Dermis microvascular lymphatic vessel endothelial cell (primary cell): ENCODE results near the gene EPM2AIP1. TPM values are rescaled to one million over a fixed set of nuclear protein-coding genes. Genes with fewer than 3 reads are reported as not detected.
"Not testable (repeated sequence)": the region's sequence is repeated elsewhere in the genome, so short reads cannot be mapped to it uniquely, and the experiment has no call there.

Source experiments
- DNase-seq, 2 donors: peaks; one replicate each; pipeline versions ENCODE4 v3.0.0 to v3.0.0-alpha.2; 2010; ENCODE audit warnings: low read depth in 2 of 2
- total RNA-seq: library from RNA; depleted of rRNA; stranded (reverse); fragments of >200 nt; gene quantifications from 2 replicates; pipeline ENCODE4 v1.2.1, GENCODE V29; 2014

The EPM2AIP1 gene
- total RNA-seq, result 9.6 and 10.6 TPM in 2 replicates

DNA sequence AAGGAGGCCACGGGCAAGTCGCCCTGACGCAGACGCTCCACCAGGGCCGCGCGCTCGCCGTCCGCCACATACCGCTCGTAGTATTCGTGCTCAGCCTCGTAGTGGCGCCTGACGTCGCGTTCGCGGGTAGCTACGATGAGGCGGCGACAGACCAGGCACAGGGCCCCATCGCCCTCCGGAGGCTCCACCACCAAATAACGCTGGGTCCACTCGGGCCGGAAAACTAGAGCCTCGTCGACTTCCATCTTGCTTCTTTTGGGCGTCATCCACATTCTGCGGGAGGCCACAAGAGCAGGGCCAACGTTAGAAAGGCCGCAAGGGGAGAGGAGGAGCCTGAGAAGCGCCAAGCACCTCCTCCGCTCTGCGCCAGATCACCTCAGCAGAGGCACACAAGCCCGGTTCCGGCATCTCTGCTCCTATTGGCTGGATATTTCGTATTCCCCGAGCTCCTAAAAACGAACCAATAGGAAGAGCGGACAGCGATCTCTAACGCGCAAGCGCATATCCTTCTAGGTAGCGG, at the start of gene EPM2AIP1:
Gene EPM2AIP1 (minus strand): TSS at position 326 of the 520 bp plus-strand sequence. CDS start 54 bp downstream, at position 272.
- DNase-seq, result no peak

DNA sequence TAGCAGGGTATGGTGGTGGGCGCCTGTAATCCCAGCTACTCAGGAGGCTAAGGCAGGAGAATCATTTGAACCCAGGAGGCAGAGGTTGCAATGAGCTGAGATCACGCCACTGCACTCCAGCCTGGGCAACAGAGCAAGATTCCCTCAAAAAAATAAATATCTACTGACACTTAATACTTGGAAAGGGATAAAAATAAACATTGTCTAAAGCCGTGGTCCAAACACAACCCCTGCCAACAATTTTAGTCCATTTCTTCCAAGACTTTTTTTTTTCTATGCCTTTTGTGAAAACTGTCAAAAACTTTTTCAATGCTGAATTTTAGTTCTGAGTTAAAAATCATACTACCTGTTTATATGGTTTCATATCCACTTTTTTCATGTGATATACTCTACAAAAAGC, 49.8 kb upstream of the EPM2AIP1 start:
- DNase-seq, result not testable (repeated sequence)

DNA sequence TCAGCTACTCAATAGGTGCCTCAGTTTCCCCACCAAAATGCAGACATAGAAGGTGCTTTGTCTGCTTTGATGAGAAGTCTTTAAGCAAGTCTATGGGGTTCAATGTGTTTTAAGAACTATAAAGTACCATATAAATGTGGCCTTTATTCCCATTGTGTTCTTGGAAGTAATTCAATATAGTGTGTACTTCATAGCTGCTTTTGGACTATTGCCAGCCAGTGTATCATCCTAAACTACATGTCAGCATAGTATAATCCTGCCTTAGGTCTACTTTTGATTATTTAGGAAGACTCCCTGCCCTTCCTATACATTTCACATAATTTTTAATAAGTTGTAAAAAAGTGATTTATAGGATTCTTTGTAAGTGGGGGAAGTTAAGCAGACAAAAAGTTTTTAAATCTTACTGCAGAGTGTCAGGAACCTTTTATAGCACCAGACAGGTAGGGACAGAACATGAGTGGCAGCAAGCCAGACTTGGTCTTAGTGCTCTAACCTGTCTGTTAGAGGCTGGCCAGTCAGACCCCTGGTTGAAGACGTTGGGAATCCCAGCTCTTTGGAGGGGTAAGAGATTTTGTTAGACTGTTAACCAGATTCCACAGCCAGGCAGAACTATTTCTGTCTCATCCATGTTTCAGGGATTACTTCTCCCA, 48.7 kb upstream of the EPM2AIP1 start:
- peak in 1 of 2 donors; percentile 18 for DNase-seq

DNA sequence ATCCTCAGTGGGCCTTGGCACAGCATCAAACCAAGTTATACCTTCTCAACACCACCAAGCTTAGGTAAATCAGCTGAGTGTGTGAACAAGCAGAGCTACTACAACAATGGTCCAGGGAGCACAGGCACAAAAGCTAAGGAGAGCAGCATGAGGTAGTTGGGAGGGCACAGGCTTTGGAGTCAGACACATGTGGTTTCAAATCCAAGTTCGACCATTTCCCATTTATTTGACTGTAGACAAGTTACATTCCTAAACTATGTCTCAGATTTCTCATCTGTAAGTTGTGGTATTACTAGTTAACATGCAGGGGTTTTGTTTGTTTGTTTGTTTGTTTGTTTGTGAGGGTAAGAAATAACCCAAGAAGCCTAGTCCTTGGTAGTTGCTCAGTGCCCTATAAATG, 47.3 kb upstream of the EPM2AIP1 start:
- no peak for DNase-seq

DNA sequence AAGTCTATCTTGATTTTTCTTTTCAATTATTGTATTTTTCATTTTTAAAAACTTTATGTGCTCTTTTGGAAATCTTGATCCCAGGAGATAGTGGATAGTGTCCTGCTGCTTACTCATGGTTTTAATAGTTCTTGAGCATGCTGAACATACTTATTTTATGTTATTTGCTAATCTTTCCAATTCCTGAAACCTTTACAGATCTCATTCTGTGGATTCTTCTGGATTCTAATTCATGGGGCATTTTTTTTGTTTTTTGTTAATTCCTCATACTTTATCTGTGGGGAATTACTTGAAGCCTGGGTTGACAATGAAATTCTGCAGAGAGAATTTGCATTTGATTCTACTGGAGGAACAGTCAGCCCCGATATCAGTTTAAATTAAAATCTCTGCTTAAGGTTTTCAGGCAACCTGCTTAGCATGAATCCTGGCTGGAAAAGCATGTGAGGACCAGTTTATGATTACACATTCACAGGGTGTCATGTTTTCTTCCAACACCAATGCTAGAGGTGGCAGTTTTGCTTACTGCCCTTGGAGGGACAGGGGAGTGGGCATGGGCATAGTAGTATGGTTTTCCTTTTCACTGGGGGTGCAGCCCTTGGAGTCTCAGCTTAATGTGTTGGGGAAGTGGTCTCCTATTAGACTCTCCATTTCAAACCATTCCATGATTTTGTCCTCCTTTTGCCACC, 46.4 kb upstream of the EPM2AIP1 start:
- DNase-seq, result no peak

DNA sequence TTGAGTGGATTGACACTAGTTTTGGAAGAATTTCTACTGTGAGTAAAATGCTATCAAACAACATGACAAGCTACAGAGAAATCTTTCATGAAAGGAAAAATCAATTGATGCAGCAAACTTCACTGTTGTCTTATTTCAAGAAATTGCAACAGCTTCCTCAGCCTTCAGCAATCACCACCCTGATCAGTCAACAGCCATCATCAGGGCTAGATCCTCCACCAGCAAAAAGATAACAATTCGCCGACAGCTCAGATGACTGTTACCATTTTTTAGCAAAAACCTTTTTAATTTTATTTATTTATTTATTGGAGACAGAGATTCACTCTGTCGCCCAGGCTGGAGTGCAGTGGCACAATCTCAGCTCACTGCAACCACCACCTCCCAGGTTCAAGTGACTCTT, 44.4 kb upstream of the EPM2AIP1 start:
- no peak for DNase-seq

DNA sequence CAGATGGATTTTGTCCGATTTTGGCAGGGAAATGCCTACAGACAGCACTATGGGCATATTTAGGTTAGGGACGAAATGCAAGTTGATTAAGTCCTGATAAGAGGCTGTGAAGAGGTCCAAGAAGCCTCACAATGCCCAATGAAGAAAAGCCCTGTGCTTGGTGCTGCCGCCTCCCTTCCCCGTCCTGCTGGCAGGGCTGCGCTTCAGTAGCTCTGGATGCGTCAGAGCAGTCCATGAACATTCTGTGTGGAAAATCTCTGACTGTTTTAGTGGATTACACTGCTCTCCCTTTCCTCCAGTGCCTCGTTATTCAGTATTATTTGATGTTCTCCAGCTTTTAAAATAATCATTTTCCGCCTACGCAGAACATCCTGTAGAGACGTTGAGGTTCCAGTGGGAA, 40.0 kb upstream of the EPM2AIP1 start:
- DNase-seq, result no peak

DNA sequence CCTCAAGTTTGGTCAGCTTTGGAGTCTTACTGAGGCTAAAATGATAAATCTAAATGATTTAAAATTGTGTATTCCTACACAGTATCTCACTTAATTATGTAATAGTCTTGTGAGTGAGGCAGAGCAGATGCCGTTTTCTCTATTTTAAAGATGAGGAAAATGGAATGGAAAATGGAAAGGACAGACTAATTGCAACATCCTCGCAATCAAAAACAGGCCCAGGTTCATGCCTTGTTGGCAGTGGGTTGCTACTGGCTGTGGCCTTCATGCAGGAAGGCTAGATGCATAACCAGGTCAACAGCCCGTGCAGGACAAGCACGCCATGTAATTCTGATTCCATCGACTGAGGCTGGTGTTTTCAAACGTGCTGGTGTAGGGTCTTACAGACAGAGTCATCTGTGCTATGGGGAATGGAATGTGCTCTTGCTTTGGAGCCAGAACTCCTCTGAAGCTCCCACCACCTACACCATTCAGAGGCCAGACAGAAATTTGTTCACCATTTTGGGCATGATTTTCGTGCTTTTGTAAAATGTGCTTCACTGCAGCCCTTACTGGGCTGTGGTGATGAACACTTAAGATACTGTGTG, 38.3 kb upstream of the EPM2AIP1 start:
- DNase-seq, result no peak

DNA sequence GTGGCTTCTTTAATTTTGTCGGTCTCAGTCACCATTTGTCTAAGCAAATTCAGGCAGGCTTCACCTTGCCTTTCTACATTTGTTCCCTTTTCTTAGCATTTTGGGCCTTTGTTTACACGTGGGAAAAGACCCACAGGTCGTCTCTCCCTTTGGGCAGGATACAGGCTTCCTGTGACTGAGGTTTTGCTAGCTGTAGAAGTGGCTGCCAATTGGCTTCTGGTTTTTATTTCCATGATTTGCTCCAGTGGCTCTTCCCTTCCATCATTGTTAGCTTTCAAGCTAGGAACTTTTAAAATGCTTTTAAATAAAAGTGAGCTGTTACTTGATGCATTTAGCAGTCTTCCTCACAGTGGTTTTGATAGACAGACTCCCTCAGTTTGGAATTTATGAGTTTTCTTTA, 37.7 kb upstream of the EPM2AIP1 start:
- DNase-seq, result peak; percentile 56 to 89

DNA sequence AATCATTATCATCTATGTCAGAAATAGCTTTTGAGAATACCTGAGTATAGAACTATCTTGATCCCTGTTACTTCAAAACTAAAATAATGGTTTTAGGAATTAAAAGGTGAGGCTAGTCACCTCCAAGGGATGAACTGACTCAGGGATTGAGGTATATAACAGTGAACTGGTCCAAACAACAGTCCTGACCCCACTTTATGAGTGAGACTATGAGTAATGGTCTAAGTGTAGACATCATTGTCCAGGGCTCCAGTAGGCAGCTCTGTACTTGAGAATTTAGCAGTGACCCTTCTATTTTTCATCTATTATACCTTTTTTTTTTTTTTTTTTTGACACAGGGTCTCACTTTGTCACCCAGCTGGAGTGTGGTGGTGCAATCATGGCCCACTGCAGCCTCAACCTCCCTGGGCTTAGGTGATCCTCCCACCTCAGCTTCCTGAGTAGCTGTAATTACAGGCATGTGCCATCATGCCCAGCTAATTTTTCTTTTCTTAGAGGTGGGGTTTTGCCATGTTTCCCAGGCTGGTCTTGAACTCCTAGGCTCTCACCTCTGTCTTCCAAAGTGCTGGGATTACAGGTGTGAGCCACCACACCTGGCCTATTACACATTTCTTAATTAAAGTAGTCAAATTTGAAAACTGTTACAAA, 36.7 kb upstream of the EPM2AIP1 start:
- no peak for DNase-seq

DNA sequence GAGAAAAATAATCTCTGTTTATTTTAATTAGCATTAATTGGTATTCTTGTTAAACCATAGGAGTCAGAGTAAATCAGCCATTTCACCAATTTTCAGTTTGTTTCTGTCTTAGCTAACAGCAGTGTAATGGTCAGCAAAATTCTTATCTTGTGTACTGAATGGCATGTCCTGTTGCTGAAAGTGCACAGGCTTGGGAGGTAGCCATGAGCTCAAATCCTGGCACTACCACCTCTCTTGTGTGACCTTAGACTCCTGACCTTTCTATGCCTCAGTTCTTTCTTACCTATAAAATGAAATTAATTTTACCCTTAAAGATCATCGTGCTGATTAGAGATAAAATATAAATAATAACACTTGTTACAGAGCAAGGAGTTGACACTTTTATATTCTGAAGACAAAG, 36.2 kb upstream of the EPM2AIP1 start:
- peak in 1 of 2 donors; percentile 4 for DNase-seq

DNA sequence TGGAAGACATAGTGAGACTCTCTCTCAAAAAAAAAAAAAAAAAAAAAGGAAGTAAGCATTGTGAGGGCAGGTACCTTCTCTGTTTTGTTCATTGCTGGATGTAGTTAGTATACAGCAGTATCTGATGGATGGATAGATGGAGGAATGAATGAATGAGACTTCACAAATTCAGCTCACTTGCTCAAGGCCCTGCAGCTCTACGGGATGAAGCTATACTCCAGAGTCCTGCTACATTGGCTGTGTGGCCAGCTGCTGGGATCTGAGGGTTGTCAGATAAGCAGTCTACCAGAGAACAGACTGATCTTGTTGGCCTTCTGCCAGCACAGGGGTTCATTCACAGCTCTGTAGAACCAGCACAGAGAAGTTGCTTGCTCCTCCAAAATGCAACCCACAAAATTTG, 35.4 kb upstream of the EPM2AIP1 start:
- peak in 1 of 2 donors; percentile 27 for DNase-seq

DNA sequence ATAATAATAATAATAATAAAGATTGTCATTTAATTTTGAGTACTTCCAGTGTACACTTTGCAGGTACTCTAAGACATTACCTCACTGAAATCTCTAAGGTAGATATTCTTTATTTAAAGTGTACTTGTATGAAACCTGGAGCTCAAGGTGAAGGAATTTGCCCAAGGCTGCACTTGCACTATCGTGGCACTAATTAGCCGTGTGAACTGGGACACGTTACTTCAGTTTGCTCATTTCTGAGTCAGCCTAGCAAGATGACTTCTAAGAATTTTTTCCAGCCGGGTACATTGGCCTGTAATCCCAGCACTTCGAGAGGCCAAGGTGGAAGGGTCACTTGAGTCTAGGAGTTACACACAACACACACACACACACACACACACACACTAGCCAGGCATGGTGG, 33.9 kb upstream of the EPM2AIP1 start:
- no peak for DNase-seq

DNA sequence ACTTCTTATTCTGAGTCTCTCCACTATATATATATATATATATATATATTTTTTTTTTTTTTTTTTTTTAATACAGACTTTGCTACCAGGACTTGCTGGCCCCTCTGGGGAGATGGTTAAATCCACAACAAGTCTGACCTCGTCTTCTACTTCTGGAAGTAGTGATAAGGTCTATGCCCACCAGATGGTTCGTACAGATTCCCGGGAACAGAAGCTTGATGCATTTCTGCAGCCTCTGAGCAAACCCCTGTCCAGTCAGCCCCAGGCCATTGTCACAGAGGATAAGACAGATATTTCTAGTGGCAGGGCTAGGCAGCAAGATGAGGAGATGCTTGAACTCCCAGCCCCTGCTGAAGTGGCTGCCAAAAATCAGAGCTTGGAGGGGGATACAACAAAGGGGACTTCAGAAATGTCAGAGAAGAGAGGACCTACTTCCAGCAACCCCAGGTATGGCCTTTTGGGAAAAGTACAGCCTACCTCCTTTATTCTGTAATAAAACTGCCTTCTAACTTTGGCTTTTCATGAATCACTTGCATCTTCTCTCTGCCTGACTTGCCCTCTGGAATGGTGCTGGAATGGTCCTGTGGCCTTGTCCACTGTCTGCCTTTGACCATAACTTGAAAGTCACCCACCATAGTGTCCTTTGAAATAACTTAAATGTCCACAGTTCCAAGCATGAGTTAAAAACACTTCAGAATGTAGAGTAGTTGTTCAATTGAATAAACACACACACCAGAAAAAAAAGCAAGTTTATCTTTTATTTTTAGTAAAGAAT, 32.8 kb upstream of the EPM2AIP1 start:
- DNase-seq, result no peak

DNA sequence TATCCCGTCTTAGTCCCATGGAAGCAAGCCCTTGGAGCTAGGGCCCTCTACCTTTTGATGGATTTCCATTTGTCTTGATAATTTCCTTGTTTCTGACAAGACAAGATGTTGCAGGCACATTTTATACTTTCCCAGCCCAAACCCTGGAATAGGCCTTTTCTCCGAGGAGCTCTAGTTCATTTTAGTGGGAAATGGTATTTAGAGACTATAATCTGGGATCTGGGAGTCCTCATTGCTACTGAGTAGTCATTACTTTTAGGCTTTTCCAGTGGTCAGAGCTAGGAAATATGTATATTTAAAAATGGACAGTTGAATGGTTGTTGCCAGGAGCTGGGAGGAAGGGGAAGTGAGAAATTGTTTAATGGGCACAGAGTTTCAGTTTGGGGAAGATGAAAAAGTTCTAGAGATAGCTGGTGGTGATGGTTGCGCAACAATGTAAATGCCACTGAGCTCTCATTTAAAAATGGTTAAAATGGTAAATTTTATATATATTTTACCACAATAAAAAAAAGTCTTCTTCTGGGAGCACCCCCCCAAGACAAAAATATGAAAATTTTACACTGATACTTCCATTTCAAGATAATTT, 32.0 kb upstream of the EPM2AIP1 start:
- no peak for DNase-seq

DNA sequence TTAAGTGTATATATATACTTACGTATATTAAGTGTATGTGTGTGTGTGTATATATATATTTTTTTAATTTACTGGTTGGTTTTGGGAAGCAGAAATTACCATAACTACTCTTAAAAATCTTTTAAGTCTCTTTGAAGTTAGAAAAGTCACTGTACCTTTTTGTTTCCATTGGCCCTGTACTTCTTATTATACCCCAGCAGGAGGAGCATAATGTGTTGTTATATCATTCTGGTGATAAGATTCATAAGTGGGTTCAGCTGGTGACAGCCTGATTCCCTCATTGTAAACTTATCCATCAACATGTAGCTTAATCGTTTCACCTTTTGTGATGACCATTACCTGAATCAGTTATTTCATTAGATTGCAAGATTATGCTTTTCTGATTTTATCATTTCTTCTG, 31.2 kb upstream of the EPM2AIP1 start:
- DNase-seq, result peak; percentile 11 to 48

DNA sequence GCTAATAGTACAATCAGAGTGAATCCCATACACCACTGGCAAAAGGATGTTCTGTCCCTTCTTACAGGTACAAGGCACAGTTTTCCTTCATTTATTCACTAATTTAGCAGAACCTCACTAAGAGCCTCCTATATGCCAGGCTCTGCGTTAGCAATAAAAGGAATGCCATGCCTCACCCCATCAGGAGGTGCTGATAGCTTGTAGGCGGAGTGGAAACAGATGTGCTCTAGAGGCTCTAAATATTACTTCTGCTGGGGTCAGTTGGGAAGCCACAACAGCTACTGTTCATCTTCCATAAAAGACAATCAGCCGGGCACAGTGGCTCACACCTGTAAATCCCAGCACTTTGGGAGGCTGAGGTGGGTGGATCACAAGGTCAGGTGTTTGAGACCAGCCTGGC, 24.8 kb upstream of the EPM2AIP1 start:
- DNase-seq, result no peak

DNA sequence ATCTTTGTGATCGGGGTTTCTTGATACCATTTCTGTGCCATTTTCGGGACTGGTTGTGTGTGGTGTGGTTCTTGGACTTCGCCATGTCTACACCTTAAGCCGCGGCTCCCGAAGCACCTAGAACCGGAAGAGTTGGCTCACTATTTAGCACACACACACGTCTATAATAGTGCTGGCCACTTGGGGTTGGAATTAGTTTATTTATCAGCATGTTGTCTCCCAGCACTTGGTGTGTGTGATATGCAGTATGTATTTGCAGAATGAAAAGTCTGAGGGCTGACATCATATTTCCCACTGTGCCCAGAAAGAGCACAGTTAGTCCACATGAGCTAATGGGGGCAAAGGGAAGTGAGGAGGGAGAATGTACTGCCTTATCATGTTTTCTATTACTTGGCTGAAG, 24.0 kb upstream of the EPM2AIP1 start:
- DNase-seq, result no peak

DNA sequence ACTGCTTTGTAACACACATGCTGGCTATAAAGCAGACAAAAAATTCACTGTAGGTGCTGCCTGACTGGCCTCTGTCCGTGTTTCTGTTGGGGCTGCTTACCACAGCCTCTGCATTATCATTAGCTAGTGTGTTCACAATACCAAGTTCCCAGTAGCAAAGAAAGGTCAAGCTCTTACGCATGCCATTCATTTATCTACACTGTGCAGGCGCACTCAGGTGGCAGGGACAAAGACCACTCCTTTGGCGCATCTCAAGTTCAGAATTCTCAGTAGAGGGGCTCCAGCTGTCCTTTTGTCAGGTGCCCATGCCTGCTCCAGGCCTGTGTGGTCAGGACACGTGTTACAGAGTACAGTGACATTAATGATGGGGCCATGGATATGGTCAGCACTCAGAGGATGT, 22.7 kb upstream of the EPM2AIP1 start:
- DNase-seq, result no peak

DNA sequence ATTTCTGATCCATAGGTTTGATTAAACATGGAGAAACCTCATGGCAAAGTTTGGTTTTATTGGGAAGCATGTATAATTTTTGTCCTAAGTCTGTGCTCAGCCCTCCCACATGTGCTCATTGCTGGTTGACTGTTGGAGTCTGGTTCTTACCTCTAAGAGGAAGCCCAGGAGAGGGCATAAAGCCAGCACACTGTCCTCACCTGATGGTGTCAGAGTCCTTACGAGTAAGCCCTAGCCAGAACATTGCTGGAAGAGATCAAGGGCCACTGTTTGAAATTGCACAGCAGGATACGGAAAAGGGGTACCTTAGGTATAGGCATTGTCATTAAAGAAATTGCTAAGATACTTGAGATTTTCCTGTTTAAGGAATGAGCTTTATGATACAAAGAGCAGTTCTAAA, 21.7 kb upstream of the EPM2AIP1 start:
- no peak for DNase-seq
